ENCODE results near the gene TAPT1.
"Not testable (repeated sequence)": the region's sequence is repeated elsewhere in the genome, so short reads cannot be mapped to it uniquely, and the experiment has no call there.

DNA sequence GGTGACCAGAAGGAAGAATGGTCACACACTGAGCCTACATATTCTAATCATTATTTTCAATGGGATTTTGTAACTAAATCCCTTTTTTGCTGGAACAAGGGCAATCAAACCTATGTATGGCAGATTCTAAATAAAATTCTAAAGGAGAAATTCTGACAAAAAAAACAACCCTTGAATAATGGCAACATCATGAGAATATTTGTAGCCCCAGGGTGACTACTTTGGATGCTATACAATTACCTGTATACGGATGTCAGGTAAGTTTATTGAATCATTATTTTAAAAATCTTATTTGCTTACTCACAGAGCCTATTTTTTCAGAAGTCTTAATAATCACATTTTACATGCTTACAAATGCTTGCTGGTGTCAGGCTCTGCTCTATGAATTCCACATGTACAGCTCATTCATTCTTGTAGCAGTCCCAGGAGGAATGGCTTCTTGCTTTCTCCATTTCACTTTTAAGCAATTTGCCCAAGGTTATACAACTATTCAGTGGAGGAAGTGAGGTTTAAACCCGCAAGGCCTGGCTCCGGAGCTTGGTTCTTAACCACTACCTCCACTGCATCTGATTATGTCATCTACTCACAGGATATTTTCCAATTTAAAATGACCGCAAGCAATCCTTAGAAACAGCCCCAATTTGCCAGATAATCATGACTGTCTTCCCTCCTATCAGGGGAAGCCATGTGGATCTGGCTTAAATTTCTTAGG, 43.6 kb upstream of the TAPT1 start:
- not testable (repeated sequence) for TF ChIP-seq POLR2AphosphoS5, POLR2A (IDR thresholded peaks at IDR 0.05; ENCODE audit: low read depth, low read length)

Data from GM12891 (cell line).